ENCODE data around the gene PNPLA1. TPM values are rescaled to one million over a fixed set of nuclear protein-coding genes. Genes with fewer than 3 reads are reported as not detected.
"Not testable (repeated sequence)": the region's sequence is repeated elsewhere in the genome, so short reads cannot be mapped to it uniquely, and the experiment has no call there.

PNPLA1 gene
- total RNA-seq, 1 experiment from 2014 or later = 0.10 TPM

DNA sequence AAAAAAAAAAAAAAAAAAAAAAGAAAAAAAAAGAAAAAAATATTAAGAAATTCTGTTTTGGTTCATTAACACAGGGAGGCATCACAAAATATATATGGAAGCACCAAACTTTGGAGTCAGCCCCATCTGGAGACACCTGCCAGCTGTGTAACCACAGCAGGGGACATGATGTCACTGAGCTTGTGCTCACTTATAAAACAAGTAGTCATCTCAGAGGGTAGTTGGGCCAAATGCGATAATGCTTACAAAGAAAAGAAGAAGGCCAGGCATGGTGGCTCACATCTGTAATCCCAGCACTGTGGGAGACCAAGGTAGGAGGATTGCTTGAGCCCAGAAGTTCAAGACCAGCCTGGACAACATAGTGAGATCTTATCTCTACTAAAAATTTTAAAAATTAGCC is 68.0 kb downstream of the PNPLA1 start:
- POLR2A ChIA-PET = no interaction called here
- intact Hi-C loops (cut with micrococcal nuclease) = no loop called here
- H3K4me1 ChIP-seq (ENCODE audit: control insufficient read depth in 1 of 2, insufficient read depth in 2 of 2, low read length in 2 of 2) = peaks cover 5 to 13% of the 10 kb centered on the region in 2 experiments
- no peaks in the 10 kb centered on the region for H3K9me3 ChIP-seq (ENCODE audit: control insufficient read depth in 1 of 2, insufficient read depth in 1 of 2, low read depth in 1 of 2, low read length in 2 of 2)
- ATAC-seq (no peak), DNase-seq (ENCODE audit: low read depth, low spot score) (no peak)
- no peak overlapping the region for H3K4me2 ChIP-seq (ENCODE audit: low read length)
- no peak overlapping the region for H3K27ac ChIP-seq (ENCODE audit: low read depth, low read length)
- H3K9ac ChIP-seq (ENCODE audit: low read length) = no peak overlapping the region
- no TSS peak for BruUV-seq (replicated peaks)
- RAD21 ChIA-PET (ENCODE audit: low non-redundant PET in 1 of 2, low total read pairs in 2 of 2, uncharacterized antibody in 2 of 2, unreplicated experiment in 2 of 2) = no interaction called here
- CTCF ChIA-PET = interaction anchor here (0.8 kb wide), 1 partner anchor 9 kb away, joined by 6 read pairs; no protein-coding TSS in a partner anchor
- TF ChIP-seq EZH2 (IDR thresholded peaks at IDR 0.05) = no peak
- TF ChIP-seq CEBPB (IDR thresholded peaks at IDR 0.05; ENCODE audit: low read depth) = no peak
- TF ChIP-seq SP1 (IDR thresholded peaks at IDR 0.05; ENCODE audit: low read depth) = no peak
- TF ChIP-seq POLR2AphosphoS5 (IDR thresholded peaks at IDR 0.05; ENCODE audit: low read depth, low read length) = no peak
- no peak for TF ChIP-seq ZFX (IDR thresholded peaks at IDR 0.05)
- TF ChIP-seq, protein P1, sequence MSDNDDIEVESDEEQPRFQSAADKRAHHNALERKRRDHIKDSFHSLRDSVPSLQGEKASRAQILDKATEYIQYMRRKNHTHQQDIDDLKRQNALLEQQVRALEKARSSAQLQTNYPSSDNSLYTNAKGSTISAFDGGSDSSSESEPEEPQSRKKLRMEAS (IDR thresholded peaks at IDR 0.05) = no peak
- TF ChIP-seq POLR2A (IDR thresholded peaks at IDR 0.05; ENCODE audit: borderline replicate concordance, extremely low read depth, insufficient read depth, insufficient read length) = no peak
- TF ChIP-seq EGR1 (IDR thresholded peaks at IDR 0.05; ENCODE audit: low read depth) = no peak
- TF ChIP-seq SIN3A (IDR thresholded peaks at IDR 0.05; ENCODE audit: low read depth) = no peak
- no peak for TF ChIP-seq ELF1 (IDR thresholded peaks at IDR 0.05; ENCODE audit: borderline replicate concordance, low read depth)
- TF ChIP-seq SRF (IDR thresholded peaks at IDR 0.05; ENCODE audit: low read depth) = no peak
- TF ChIP-seq CBX3 (IDR thresholded peaks at IDR 0.05; ENCODE audit: low read depth) = no peak
- no peak for TF ChIP-seq FOSL1 (IDR thresholded peaks at IDR 0.05; ENCODE audit: low read depth)
- no peaks in the 10 kb centered on the region for H3K36me3 ChIP-seq (ENCODE audit: control insufficient read depth in 1 of 2, insufficient read depth in 2 of 2, low read length in 2 of 2)
- H3K79me2 ChIP-seq (ENCODE audit: insufficient read depth, low read length) = no peaks in the 10 kb centered on the region
- no peaks in the 10 kb centered on the region for H3K9me2 ChIP-seq (ENCODE audit: insufficient read depth)
- H3K4me3 ChIP-seq (replicated peaks in 1 of 2; ENCODE audit: low read depth in 1 of 2, low read length in 2 of 2) = no peak overlapping the region
- no peaks in the 10 kb centered on the region for H4K20me1 ChIP-seq (ENCODE audit: insufficient read depth)
- H2AFZ ChIP-seq (ENCODE audit: low read depth, low read length, poor library complexity, severe bottlenecking) = no peak overlapping the region
- H3K27me3 ChIP-seq (ENCODE audit: insufficient read depth, low read length) = 0 out of 2 replicates have a peak, but pooled peaks cover 6% of the 10 kb centered on the region

DNA sequence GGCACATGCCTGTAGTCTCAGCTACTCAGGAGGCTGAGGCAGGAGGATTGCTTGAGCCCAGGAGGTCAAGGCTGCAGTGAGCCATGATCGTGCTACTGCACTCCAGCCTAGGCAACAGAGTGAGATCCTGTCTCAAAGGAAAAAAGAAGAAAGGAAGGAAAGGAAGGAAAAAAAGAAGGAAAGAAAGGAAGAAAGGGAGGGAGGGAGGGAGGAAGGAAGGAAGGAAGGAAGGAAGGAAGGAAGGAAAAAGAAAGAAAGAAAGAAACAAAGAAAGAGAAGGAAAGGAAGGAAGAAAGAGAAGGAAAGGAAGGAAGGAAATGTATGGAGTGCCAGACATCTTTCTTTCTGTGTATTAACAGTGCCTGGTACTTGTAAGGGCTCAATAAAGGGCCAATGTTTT is 68.4 kb downstream of the PNPLA1 start:
- H3K9me2 ChIP-seq (ENCODE audit: insufficient read depth); RAD21 ChIA-PET (ENCODE audit: low non-redundant PET in 1 of 2, low total read pairs in 2 of 2, uncharacterized antibody in 2 of 2, unreplicated experiment in 2 of 2); BruUV-seq (replicated peaks); H4K20me1 ChIP-seq (ENCODE audit: insufficient read depth); ATAC-seq; H3K9me3 ChIP-seq (ENCODE audit: control insufficient read depth in 1 of 2, insufficient read depth in 1 of 2, low read depth in 1 of 2, low read length in 2 of 2); CTCF ChIA-PET; H3K27ac ChIP-seq (ENCODE audit: low read depth, low read length); POLR2A ChIA-PET; H3K79me2 ChIP-seq (ENCODE audit: insufficient read depth, low read length); H3K4me2 ChIP-seq (ENCODE audit: low read length); DNase-seq (ENCODE audit: low read depth, low spot score); H3K4me3 ChIP-seq (replicated peaks in 1 of 2; ENCODE audit: low read depth in 1 of 2, low read length in 2 of 2); H3K36me3 ChIP-seq (ENCODE audit: control insufficient read depth in 1 of 2, insufficient read depth in 2 of 2, low read length in 2 of 2); intact Hi-C loops (cut with micrococcal nuclease); H3K27me3 ChIP-seq (ENCODE audit: insufficient read depth, low read length); H3K9ac ChIP-seq (ENCODE audit: low read length); H2AFZ ChIP-seq (ENCODE audit: low read depth, low read length, poor library complexity, severe bottlenecking): not testable (repeated sequence)
- peaks cover 5 to 13% of the 10 kb centered on the region in 2 experiments for H3K4me1 ChIP-seq (ENCODE audit: control insufficient read depth in 1 of 2, insufficient read depth in 2 of 2, low read length in 2 of 2)

All from HCT116 (cell line).